Right renal pelvis (tissue), 4 donors: ENCODE results near the gene RAB31. TPM values are rescaled to one million over a fixed set of nuclear protein-coding genes. Genes with fewer than 3 reads are reported as not detected.

Source experiments
- DNase-seq, 4 donors: peaks; one replicate each; pipeline ENCODE4 v3.0.0-alpha.2; 2013; ENCODE audit warnings: low read depth in 4 of 4, low spot score in 3 of 4, missing footprints in 1 of 4
- polyA plus RNA-seq, 4 donors: library from polyadenylated mRNA; unstranded; fragments of 120-200 nt; gene quantifications; one replicate each; pipeline ENCODE4 v1.2.1, GENCODE V29; 2013; ENCODE audit not compliant: insufficient read length in 4 of 4

Gene RAB31
- polyA plus RNA-seq, 4 donors, result 27.3 to 36.0 (median 34.0) TPM

DNA sequence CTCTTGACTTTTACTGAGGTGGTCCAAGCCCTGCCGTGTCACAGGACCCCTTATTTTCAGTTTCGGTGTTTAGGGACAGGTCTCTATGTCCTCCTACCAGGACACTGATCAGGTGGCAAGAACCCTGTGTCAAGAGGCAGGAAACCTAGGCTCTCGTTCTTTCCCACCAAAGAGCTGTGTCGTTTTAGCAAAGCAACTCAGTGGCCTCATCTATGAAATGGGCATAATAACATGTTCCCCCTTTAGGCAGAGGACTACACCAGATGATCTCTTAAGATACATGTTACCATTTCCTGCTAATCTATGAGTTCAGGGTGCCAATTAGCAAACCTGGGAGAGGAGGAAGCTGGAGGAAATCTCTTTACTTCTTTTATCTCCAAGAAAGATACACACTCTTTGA, 1.9 kb downstream of the RAB31 start:
- no peak for DNase-seq

DNA sequence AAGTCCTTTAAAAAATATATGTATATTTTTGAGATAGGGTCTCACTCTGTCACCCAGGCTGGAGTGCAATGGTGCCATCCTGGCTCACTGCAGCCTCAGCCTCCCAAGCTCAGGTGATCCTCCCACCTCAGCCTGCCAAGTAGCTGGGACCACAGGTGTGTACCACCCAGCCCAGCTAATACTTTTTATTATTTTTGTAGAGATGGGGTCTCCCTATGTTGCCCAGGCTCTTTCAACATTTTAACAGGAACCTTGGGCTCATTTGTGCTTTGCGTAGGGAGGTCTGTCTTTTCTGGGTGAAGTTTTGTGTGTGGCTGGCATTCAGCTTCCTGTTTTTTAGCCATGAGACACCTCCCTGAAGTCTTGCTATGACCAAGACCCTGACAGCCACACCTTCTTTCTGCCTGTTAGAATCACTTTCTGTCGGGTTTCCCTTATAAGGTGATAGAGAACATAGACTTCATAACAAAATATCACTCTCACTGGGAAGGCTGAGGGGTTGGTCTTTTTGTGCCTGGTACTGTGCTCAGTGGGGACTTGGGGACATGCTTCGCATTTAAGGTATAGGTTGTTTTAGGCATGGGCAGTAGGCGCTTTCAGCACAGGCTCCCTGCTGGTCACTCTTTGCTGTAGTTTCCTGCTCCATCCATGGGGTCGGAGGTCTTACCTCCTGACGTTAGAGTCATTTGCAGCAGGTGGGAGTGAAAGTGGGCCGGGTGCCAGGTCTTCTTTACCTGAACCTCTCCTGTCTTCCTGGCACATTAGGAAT, 3.4 kb downstream of the RAB31 start:
- DNase-seq, result no peak

- DNase-seq, result no peak
Measured at GRCh38 chr18:9712130-9712577, 4.1 kb downstream of the RAB31 start.

DNA sequence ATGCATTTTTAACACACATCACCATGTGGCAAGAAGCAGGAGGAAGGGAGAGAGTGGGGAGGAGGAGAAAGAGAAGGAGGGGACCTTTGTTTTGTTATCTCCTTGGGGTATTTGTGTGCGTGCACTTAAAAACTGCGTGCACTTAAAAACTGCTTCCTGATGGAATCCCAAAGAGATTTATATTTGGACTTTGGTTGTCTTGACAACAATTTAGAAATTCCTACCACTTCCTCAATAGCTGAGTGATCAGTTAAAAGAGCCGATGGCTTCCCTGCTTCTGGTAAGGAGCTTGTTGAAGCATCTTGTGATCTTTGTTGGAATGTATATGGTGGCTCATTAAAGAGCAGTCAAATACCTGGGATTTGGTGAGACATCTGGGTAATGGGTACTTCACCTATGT, 4.5 kb downstream of the RAB31 start:
- no peak for DNase-seq

GRCh38 chr18:9714266-9715087, 6.4 kb downstream of the RAB31 start:
- no peak for DNase-seq

DNA sequence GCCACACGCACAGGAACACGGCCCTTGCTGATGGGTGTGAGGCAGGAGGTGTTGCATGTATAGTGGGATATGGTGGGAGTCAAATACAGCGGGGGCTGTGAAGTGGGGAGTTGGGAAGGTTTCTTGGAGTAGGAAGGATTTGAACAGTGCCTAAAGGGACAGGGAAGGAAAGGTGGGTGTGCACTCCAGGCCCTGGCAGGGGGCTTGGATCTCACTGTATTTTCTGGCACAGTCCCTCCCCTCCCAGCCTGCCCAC, 6.9 kb downstream of the RAB31 start:
- DNase-seq, result no peak

GRCh38 chr18:9715978-9716774, 8.1 kb downstream of the RAB31 start:
- DNase-seq, result no peak

DNA sequence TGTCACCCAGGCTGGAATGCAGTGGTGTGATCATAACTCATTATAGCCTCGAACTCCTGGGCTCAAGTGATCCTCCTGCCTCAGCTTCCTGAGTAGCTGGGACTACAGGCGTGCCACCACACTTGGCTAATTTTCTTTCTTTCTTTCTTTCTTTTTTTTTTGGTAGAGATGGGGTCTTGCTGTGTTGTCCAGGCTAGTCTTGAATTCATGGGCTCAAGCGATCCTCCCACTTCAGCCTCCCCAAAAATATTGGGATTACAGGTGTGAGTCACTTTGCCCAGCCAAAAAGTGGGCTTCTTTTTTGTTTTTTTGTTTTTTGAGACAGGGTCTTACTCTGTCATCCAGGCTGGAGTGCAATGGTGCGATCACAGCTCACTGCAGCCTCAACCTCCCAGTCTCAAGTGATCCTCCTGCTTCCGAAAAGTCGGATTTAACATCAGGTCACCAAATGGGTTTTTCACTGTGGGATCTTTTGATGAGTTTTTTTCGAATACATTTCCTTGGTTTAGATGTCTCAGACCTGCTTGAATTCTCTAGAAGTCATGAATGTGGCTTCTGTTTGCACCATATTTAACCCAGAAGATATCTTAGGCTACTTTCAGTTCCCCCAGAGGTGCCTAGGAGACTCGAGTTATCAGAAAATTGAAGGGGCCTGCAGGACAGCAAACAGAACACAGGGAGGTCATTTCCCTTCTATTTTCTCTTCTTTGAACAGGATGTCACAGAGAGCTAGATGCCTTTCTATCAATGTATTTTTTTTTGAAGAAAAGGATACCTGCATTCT, 8.9 kb downstream of the RAB31 start:
- DNase-seq, result no peak

DNA sequence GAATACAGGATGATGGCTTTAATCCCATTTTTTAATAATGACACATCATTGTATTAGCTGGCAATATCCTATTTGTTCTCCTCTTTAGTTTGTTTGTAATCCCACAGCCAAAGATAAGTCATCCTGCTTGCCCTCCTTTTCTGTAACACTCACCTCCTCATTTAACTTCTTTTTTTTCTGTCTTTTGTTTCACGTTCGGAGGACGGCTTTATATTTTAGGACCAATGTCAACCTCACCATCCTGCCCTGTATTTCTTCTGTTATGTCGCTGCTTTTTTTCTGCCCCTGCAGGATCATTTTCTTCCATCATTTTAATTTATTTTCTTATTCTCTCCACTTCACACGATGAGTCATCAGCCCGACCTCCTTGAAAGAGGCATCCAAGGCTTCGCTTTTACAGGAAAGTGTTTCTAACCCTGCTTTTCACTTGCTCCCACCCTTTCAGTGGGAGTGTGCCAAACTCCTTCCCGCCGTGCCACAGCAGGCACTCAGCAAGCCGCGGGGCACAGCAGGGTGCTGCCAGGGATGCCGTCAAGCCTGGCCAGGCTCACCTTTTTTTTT, 11.4 kb downstream of the RAB31 start:
- no peak for DNase-seq

DNA sequence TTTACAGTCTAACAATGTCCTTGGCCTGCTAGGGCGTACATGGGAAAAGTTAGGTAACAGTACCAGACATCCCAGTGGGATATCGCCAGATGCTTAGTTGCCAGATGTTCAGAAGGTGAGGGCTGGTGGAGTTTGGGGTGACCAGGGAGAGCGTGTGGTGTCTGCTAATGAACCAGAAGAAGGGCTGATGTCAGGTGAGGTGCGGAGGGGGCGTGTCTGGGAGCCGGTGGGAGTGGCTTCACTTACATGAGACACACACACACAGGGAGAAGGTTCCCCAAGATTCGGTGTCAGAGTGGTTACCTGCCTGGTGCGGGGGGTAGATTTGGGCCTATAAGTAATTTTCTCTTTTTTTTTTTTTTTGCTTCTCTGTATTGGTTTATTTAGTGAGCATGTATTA, 12.2 kb downstream of the RAB31 start:
- DNase-seq, result no peak

- no peak for DNase-seq
Measured at GRCh38 chr18:9721893-9722550, 13.9 kb downstream of the RAB31 start.

DNA sequence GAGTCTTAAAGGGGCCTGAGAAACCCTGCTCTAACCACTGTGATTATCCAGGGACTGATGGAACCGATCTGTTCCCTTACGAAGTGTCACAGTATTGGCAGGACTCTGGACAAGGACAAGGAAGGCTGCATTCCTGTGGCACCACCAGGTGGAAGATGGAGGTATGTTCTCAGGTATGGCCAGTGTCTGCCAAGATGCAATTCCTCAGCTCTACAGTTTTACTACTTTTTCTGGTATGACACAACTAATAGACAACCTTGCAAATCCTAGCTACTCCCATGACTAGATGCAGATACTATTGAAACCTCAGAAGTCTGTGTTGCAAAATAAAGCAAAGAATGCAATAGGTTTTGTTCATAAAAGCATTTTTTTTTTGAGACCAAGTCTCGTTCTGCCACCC, 14.6 kb downstream of the RAB31 start:
- DNase-seq, result no peak

GRCh38 chr18:9724797-9725585, 16.9 kb downstream of the RAB31 start:
- no peak for DNase-seq

- no peak for DNase-seq
Measured at GRCh38 chr18:9726175-9726574, 18.1 kb downstream of the RAB31 start.

DNA sequence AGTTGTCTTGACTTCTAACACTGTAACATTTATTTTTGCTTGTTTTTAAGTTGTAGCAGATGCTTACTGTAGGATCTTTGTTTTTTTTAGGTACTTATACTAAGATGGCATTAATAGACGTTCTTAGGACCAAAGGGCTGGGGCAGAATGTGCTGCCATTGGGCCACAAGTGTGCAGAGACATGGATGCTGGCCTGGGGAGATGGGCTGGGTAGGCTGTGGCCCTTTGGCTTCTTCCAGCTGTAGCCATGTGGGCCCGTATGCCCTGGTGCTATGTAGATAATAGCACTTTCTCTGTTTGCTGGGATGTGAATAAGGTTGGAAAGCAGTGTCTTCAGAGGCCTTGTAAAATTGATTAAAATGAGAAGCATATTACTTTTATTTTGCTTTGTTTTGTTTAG, 18.8 kb downstream of the RAB31 start:
- no peak for DNase-seq

DNA sequence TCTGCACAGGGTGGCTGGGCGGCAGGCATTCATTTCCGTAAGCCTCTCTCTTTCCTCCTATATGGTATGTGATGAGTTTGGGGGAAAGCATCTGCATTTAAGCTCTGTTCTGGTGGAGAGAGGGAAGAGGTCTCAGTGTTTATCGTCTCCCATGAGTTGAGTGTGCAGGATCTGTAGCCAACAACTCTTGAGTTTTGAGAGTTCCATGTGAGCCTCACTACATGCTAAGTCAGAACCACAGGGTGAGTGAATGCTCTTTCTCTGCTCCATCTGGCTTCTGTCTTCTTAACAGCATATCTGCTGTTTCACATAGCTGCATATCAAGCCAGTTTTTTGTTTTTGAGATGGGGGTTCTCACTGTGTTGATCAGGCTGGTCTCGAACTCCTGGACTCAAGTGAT, 22.7 kb downstream of the RAB31 start:
- DNase-seq, result no peak

GRCh38 chr18:9731380-9731779, 23.3 kb downstream of the RAB31 start:
- DNase-seq, result no peak

- DNase-seq, result no peak
Measured at GRCh38 chr18:9732031-9732430, 23.9 kb downstream of the RAB31 start.

DNA sequence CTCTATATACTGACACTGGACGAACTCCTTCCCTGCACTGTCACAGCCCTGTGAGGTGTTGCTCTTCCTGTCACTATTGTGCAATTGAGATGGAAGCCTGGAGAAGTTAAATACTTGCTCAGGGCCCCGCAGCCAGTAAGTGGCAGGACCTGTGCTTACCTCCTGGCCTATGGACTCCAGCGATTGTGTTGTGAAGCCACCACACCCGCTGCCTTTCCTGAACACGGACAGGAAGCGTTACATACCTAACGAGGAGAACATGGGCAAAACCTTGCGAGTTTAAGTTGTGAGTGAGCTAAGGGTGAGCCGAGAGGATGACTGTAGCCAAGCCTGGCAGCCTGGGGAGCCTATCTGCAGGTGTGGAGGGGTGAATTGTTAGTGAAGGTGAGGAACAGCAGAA, 26.1 kb downstream of the RAB31 start:
- DNase-seq, result no peak
